SK-N-SH (cell line): ENCODE measurements around the gene MALRD1. TPM values are rescaled to one million over a fixed set of nuclear protein-coding genes. Genes with fewer than 3 reads are reported as not detected.
A peak's percentile ranks its signal among the peaks of the same experiment; 100 is the strongest.

Source experiments
- CTCF ChIA-PET: fragments of 300-600, 350-600 bp; formaldehyde crosslinking; extraction: SDS; loops from one replicate; lab custom pipeline; 2021; lab: Yijun Ruan, JAX
- POLR2A ChIA-PET: fragments of 350-600 bp; sonication (Branson Sonifier 250); formaldehyde crosslinking; extraction: SDS; loops from one replicate; lab custom pipeline; 2020; ENCODE audit warnings: antibody characterized with exemption, inconsistent platforms; lab: Yijun Ruan, JAX
- DNase-seq: peaks from one replicate; pipeline ENCODE4 v3.0.0; 2012
- H2AFZ ChIP-seq: fragments of 200-600 bp; sonication (generic); 2 replicates; pipeline ENCODE4 v1.8.1; 2016; ENCODE audit warnings: antibody characterized with exemption, mild to moderate bottlenecking, low read depth
- H3F3A ChIP-seq: fragments of 200-600 bp; sonication (generic); replicated peaks from 2 replicates; pipeline ENCODE3; 2016; ENCODE audit warnings: antibody characterized with exemption, mild to moderate bottlenecking; ENCODE audit not compliant: insufficient read depth
- H3K27ac ChIP-seq, 2 experiments: fragments of 200-500 bp in 1 of 2; fragments of 200-600 bp in 1 of 2; sonication (Bioruptor generic) in 1 of 2; sonication (generic), shearing (Covaris generic) in 1 of 2; 2 replicates each; pipeline versions ENCODE4 v1.5.1 to v1.6.1; 2014 to 2016; ENCODE audit warnings: low read depth in 2 of 2, inconsistent platforms in 1 of 2, low read length in 1 of 2, mild to moderate bottlenecking in 1 of 2, mixed read lengths in 1 of 2
- H3K27me3 ChIP-seq: fragments of 200-600 bp; sonication (generic), shearing (Covaris generic); 2 replicates; pipeline ENCODE4 v1.6.1; 2016; ENCODE audit warnings: mixed run types; ENCODE audit not compliant: insufficient read depth
- H3K36me3 ChIP-seq, 2 experiments: fragments of 200-500 bp in 1 of 2; fragments of 200-600 bp in 1 of 2; sonication (Bioruptor generic) in 1 of 2; sonication (generic) in 1 of 2; replicated peaks in 1 of 2; 2 replicates each; pipeline versions ENCODE3 to v1.5.1; 2014 to 2016; ENCODE audit warnings: low read length in 1 of 2, mild to moderate bottlenecking in 1 of 2; ENCODE audit not compliant: insufficient read depth in 2 of 2, control insufficient read depth in 1 of 2
- H3K4me1 ChIP-seq, 2 experiments: fragments of 200-500 bp in 1 of 2; fragments of 200-600 bp in 1 of 2; sonication (Bioruptor generic) in 1 of 2; sonication (generic), shearing (Covaris generic) in 1 of 2; 2 replicates each; pipeline versions ENCODE4 v1.5.1 to v1.6.1; 2014 to 2016; ENCODE audit warnings: low read depth in 1 of 2, low read length in 1 of 2, mixed run types in 1 of 2; ENCODE audit not compliant: insufficient read depth in 2 of 2, control insufficient read depth in 1 of 2
- H3K4me2 ChIP-seq: fragments of 200-600 bp; sonication (generic), shearing (Covaris generic); 2 replicates; pipeline ENCODE4 v1.6.1; 2017; ENCODE audit warnings: mixed run types
- H3K4me3 ChIP-seq, 2 experiments: fragments of 200-500 bp in 1 of 2; fragments of 200-600 bp in 1 of 2; sonication (Bioruptor generic) in 1 of 2; sonication (generic), shearing (Covaris generic) in 1 of 2; 2 replicates each; pipeline versions ENCODE4 v1.5.1 to v1.8.1; 2014 to 2016; ENCODE audit warnings: low read depth in 2 of 2, inconsistent platforms in 1 of 2, low read length in 1 of 2, mild to moderate bottlenecking in 1 of 2, mixed read lengths in 1 of 2, moderate library complexity in 1 of 2
- H3K79me2 ChIP-seq: fragments of 200-600 bp; sonication (generic); 2 replicates; pipeline ENCODE4 v1.8.1; 2017; ENCODE audit warnings: mild to moderate bottlenecking; ENCODE audit not compliant: insufficient read depth
- H3K9ac ChIP-seq: fragments of 200-600 bp; sonication (generic); 2 replicates; pipeline ENCODE4 v1.6.1; 2017; ENCODE audit warnings: mixed run types
- H3K9me2 ChIP-seq: fragments of 200-600 bp; sonication (generic); 2 replicates; pipeline ENCODE4 v1.6.1; 2017; ENCODE audit warnings: mixed run types
- H3K9me3 ChIP-seq: fragments of 200-600 bp; sonication (generic); 2 replicates; pipeline ENCODE4 v1.6.1; 2017; ENCODE audit warnings: mixed run types, mild to moderate bottlenecking, moderate library complexity
- H4K20me1 ChIP-seq: fragments of 200-600 bp; sonication (generic); 2 replicates; pipeline ENCODE4 v1.6.1; 2017; ENCODE audit warnings: mild to moderate bottlenecking, mixed run types; ENCODE audit not compliant: insufficient read depth
- CHD2 ChIP-seq: fragments of 150-350 bp; IDR thresholded peaks from 2 replicates; pipeline ENCODE4 v1.6.1; 2018; ENCODE audit warnings: low read length; ENCODE audit not compliant: partially characterized antibody
- CTCF ChIP-seq: fragments of 200-600 bp; sonication (generic); IDR thresholded peaks from 2 replicates; pipeline ENCODE4 v1.6.1; 2017; ENCODE audit warnings: antibody characterized with exemption, mild to moderate bottlenecking, moderate library complexity
- ELF1 ChIP-seq: IDR thresholded peaks from 2 replicates; pipeline ENCODE4 v1.4.0; 2012
- EP300 ChIP-seq, 2 experiments: IDR thresholded peaks; 2 replicates each; pipeline versions ENCODE4 v1.4.0 to v1.6.1; 2012; ENCODE audit warnings: borderline replicate concordance in 1 of 2, low read depth in 1 of 2, low read length in 1 of 2
- EZH2phosphoT487 ChIP-seq: fragments of 200-600 bp; sonication (generic); IDR thresholded peaks from 2 replicates; pipeline ENCODE4 v1.6.1; 2017; ENCODE audit warnings: low read depth, mixed run types, mild to moderate bottlenecking, antibody characterized with exemption, moderate library complexity, borderline replicate concordance
- FOXJ3 ChIP-seq: sonication (generic); formaldehyde crosslinking; IDR thresholded peaks from 2 replicates; pipeline ENCODE4 v1.5.1; 2020; ENCODE audit warnings: mild to moderate bottlenecking, missing genetic modification reagents
- GABPA ChIP-seq: IDR thresholded peaks from 2 replicates; pipeline ENCODE4 v1.4.0; 2012; ENCODE audit warnings: low read depth, mild to moderate bottlenecking
- IRF3 ChIP-seq: fragments of 150-350 bp; IDR thresholded peaks from 2 replicates; pipeline ENCODE4 v1.6.1; 2016; ENCODE audit warnings: mild to moderate bottlenecking, low read depth, low read length
- MEF2A ChIP-seq: IDR thresholded peaks from 2 replicates; pipeline ENCODE4 v1.4.0; 2012; ENCODE audit warnings: low read depth, borderline replicate concordance
- MXI1 ChIP-seq: IDR thresholded peaks from 2 replicates; pipeline ENCODE4 v1.6.1; 2012; ENCODE audit warnings: mild to moderate bottlenecking, low read depth, low read length, improper control_type of control experiment
- NFIC ChIP-seq: IDR thresholded peaks from 2 replicates; pipeline ENCODE4 v1.4.0; 2012; ENCODE audit warnings: borderline replicate concordance
- POLR2AphosphoS5 ChIP-seq: IDR thresholded peaks from 2 replicates; pipeline ENCODE4 v1.6.1; 2012; ENCODE audit warnings: low read depth, low read length
- RAD21 ChIP-seq: IDR thresholded peaks from 2 replicates; pipeline ENCODE4 v1.6.1; 2012; ENCODE audit warnings: mild to moderate bottlenecking, low read length
- RFX5 ChIP-seq: IDR thresholded peaks from 2 replicates; pipeline ENCODE4 v1.6.1; 2012; ENCODE audit warnings: mild to moderate bottlenecking, improper control_type of control experiment, low read length
- RXRA ChIP-seq: IDR thresholded peaks from 2 replicates; pipeline ENCODE4 v1.4.0; 2012; ENCODE audit warnings: low read depth, mild to moderate bottlenecking, borderline replicate concordance
- TAF1 ChIP-seq: IDR thresholded peaks from 2 replicates; pipeline ENCODE4 v1.6.1; 2012; ENCODE audit warnings: low read depth, mild to moderate bottlenecking, low read length, moderate library complexity, borderline replicate concordance
- TCF12 ChIP-seq: IDR thresholded peaks from 2 replicates; pipeline ENCODE4 v1.4.0; 2012
- TEAD4 ChIP-seq: IDR thresholded peaks from 2 replicates; pipeline ENCODE4 v1.4.0; 2012; ENCODE audit warnings: mild to moderate bottlenecking, borderline replicate concordance; ENCODE audit not compliant: insufficient read depth
- USF2 ChIP-seq: fragments of 150-350 bp; IDR thresholded peaks from 2 replicates; pipeline ENCODE4 v1.6.1; 2017; ENCODE audit warnings: antibody characterized with exemption, low read length, low read depth, borderline replicate concordance
- YY1 ChIP-seq: IDR thresholded peaks from 2 replicates; pipeline ENCODE4 v1.4.0; 2012; ENCODE audit warnings: low read depth, mild to moderate bottlenecking
- ZBTB33 ChIP-seq: IDR thresholded peaks from 2 replicates; pipeline ENCODE4 v1.4.0; 2012; ENCODE audit warnings: low read depth, borderline replicate concordance
- WGBS: methylation state at CpG from one replicate; pipeline ENCODE4 v1.1.6; 2017; ENCODE audit warnings: low lambda C conversion rate; 5-methylcytosine and 5-hydroxymethylcytosine counted together
- polyA plus RNA-seq, 3 experiments: library from polyadenylated mRNA; depleted of rRNA; stranded (reverse); fragments of >200 nt; gene quantifications; 2 replicates each; pipeline ENCODE4 v1.2.3, GENCODE V29; 2012

Gene MALRD1
- polyA plus RNA-seq, 1 of the 3 experiments (the other 2 are of a cell fraction), result not detected

- WGBS, result 15% methylated on average over 1 of the region's 1 CpG
- H3K79me2 ChIP-seq, result no peaks in the 10 kb centered on the region
- H3K9me3 ChIP-seq, result no peaks in the 10 kb centered on the region
- no peak for DNase-seq
- POLR2A ChIA-PET, result no interaction called here
- H3K4me2 ChIP-seq, result no peak overlapping the region
- no peak for TF ChIP-seq YY1
- TF ChIP-seq IRF3, result no peak
- TF ChIP-seq TAF1, result no peak
- TF ChIP-seq GABPA, result no peak
- no peak for TF ChIP-seq NFIC
- TF ChIP-seq USF2, result no peak
- TF ChIP-seq CHD2, result no peak
- TF ChIP-seq MEF2A, result no peak
- TF ChIP-seq POLR2AphosphoS5, result no peak
- TF ChIP-seq ELF1, result no peak
- no peak overlapping the region for H3K27ac ChIP-seq
- H3K27me3 ChIP-seq, result no peaks in the 10 kb centered on the region
- H3K4me3 ChIP-seq, result no peak overlapping the region
- CTCF ChIA-PET, result interaction anchor here (0.8 kb wide), 1 partner anchor 15 kb away, joined by 3 read pairs; no protein-coding TSS in a partner anchor
- H3K36me3 ChIP-seq, result no peaks in the 10 kb centered on the region
- no peaks in the 10 kb centered on the region; a peak in 1 of 4 replicates for H3K4me1 ChIP-seq
- H4K20me1 ChIP-seq, result no peaks in the 10 kb centered on the region
- H3K9ac ChIP-seq, result no peak overlapping the region
- no peaks in the 10 kb centered on the region for H3F3A ChIP-seq
- no peaks in the 10 kb centered on the region for H3K9me2 ChIP-seq
- no peak overlapping the region for H2AFZ ChIP-seq
Measured at GRCh38 chr10:19231034-19231433, 182.4 kb downstream of the MALRD1 start.

GRCh38 chr10:19245889-19246752 is 197.5 kb downstream of the MALRD1 start:
- DNase-seq, result peak; percentile 42
- CTCF ChIA-PET, result interaction anchor here (0.9 to 1.6 kb wide), 6 partner anchors 10 to 719 kb away, joined by 3 to 6 read pairs (median 3); no protein-coding TSS in a partner anchor
- WGBS, result 6% methylated on average over 2 of the region's 2 CpGs
- TF ChIP-seq RAD21 (peak; percentile 8; the same call in 1 of the 2 replicates), EP300 (IDR thresholded peaks at IDR 0.05; ENCODE audit: borderline replicate concordance in 1 of 2, low read depth in 1 of 2, low read length in 1 of 2) (peak in 1 of 2 experiments; percentile 81; a peak in 2 of 4 replicates), CTCF (no peak), MXI1 (peak; percentile 29; the same call in 1 of the 2 replicates), EZH2phosphoT487 (no peak), FOXJ3 (CRISPR knock-in tag) (peak; percentile 55; the same call in 1 of the 2 replicates), RXRA (no peak), NFIC (no peak), ZBTB33 (no peak), TCF12 (peak; percentile 32), RFX5 (no peak), TEAD4 (no peak), CHD2 (peak; percentile 48), TAF1 (no peak)

More at GRCh38 chr10:19245889-19246752, 197.5 kb downstream of the MALRD1 start:
- H3K4me1 ChIP-seq, result peaks cover 0 to 6% of the 10 kb centered on the region in 2 experiments; a peak in 1 of 4 replicates
- no peaks in the 10 kb centered on the region for H4K20me1 ChIP-seq
- POLR2A ChIA-PET, result no interaction called here
- no peak overlapping the region for H2AFZ ChIP-seq
- H3K9ac ChIP-seq, result no peak overlapping the region
- no peaks in the 10 kb centered on the region for H3K36me3 ChIP-seq
- no peaks in the 10 kb centered on the region for H3K79me2 ChIP-seq
- no peaks in the 10 kb centered on the region for H3K9me2 ChIP-seq
- no peaks in the 10 kb centered on the region for H3F3A ChIP-seq
- H3K4me2 ChIP-seq, result no peak overlapping the region
- H3K4me3 ChIP-seq, result no peak overlapping the region
- no peaks in the 10 kb centered on the region for H3K9me3 ChIP-seq
- no peaks in the 10 kb centered on the region for H3K27me3 ChIP-seq
- H3K27ac ChIP-seq, result peak overlapping the region in 1 of 2 experiments; percentile 76; a peak in 2 of 4 replicates
